Measurements from ENCODE around the gene CYP27B1.

- TF ChIP-seq CTCF (conservative IDR thresholded peaks at IDR 0.05; ENCODE audit: low read depth, low read length) (no peak), EZH2 (IDR thresholded peaks at IDR 0.05; ENCODE audit: borderline replicate concordance, low read depth, low read length, poor library complexity, severe bottlenecking) (no peak)
These were observed 40.4 kb upstream of the CYP27B1 start for GRCh38 chr12:57807285-57807684.
